K562 (cell line): ENCODE results near the gene DCTN1. TPM values are rescaled to one million over a fixed set of nuclear protein-coding genes. Genes with fewer than 3 reads are reported as not detected.
A peak's percentile ranks its signal among the peaks of the same experiment; 100 is the strongest.

Experiments used
- ATAC-seq: fragments of 200-7000 bp; cut with Tn5 transposase; 3 replicates; pipeline ENCODE4 v1.9.1; 2020; ENCODE audit warnings: moderate library complexity
- BruUV-seq: library from RNA; stranded (reverse); fragments of 400-500 nt; replicated peaks from 2 replicates; lab custom pipeline; 2021; lab: Mats Ljungman, UMichigan
- CTCF ChIA-PET: fragments of 300-600 bp; formaldehyde crosslinking; extraction: SDS; loops from one replicate; lab custom pipeline; 2021; ENCODE audit warnings: low intra/inter-chr PET ratio; lab: Yijun Ruan, JAX
- POLR2A ChIA-PET: fragments of 300-600, 350-650 bp; sonication (Branson Sonifier 250); formaldehyde crosslinking; extraction: SDS; loops from one replicate; lab custom pipeline; 2021; ENCODE audit warnings: antibody characterized with exemption, inconsistent platforms; lab: Yijun Ruan, JAX
- DNase-seq, 4 experiments: peaks; one replicate each; pipeline versions ENCODE4 v3.0.0 to v3.0.0-alpha.2; 2011 to 2018; ENCODE audit warnings: low spot score in 3 of 4, mixed read lengths in 3 of 4; ENCODE audit errors: extremely low read depth in 1 of 4
- FAIRE-seq: peaks from 2 replicates; lab custom pipeline; 2011; peaks lifted over from hg19 to GRCh38; lab: Jason Lieb, UNC
- H2AFZ ChIP-seq: 2 replicates; pipeline ENCODE4 v1.6.0; 2011; ENCODE audit warnings: low read depth, low read length, control low read depth, inconsistent platforms
- H3K27ac ChIP-seq: fragments of 200-600 bp; 3 replicates; pipeline ENCODE4 v1.8.0; 2011; ENCODE audit warnings: low read depth, mild to moderate bottlenecking, control low read depth, inconsistent platforms, low read length, moderate library complexity, mixed read lengths; ENCODE audit errors: extremely low read depth
- H3K27me3 ChIP-seq, 2 experiments: fragments of 300-600 bp in 1 of 2; 2 replicates in 1 of 2; 3 replicates in 1 of 2; pipeline versions ENCODE4 v1.6.0 to v1.8.0; 2011; ENCODE audit warnings: inconsistent platforms in 2 of 2, low read length in 2 of 2, mild to moderate bottlenecking in 1 of 2, mixed read lengths in 1 of 2, moderate library complexity in 1 of 2; ENCODE audit not compliant: control insufficient read depth in 2 of 2, insufficient read depth in 2 of 2
- H3K36me3 ChIP-seq: fragments of 300-600 bp; 3 replicates; pipeline ENCODE4 v1.8.0; 2011; ENCODE audit warnings: mild to moderate bottlenecking, low read length, inconsistent platforms; ENCODE audit not compliant: control insufficient read depth, insufficient read depth
- H3K4me1 ChIP-seq, 2 experiments: fragments of 200-600 bp in 1 of 2; replicated peaks in 1 of 2; 2 replicates in 1 of 2; 3 replicates in 1 of 2; pipeline versions ENCODE4 v1.5.1 to v1.8.0; 2011; ENCODE audit warnings: inconsistent platforms in 2 of 2, low read length in 2 of 2, mild to moderate bottlenecking in 1 of 2, mixed read lengths in 1 of 2, moderate library complexity in 1 of 2; ENCODE audit not compliant: control insufficient read depth in 2 of 2, insufficient read depth in 2 of 2
- H3K4me2 ChIP-seq: 2 replicates; pipeline ENCODE4 v1.6.1; 2011; ENCODE audit warnings: low read length, control low read depth, inconsistent platforms, mixed read lengths; ENCODE audit not compliant: insufficient read depth
- H3K4me3 ChIP-seq: fragments of 200-600 bp; sonication (generic), shearing (Covaris generic); 2 replicates; pipeline ENCODE4 v1.5.1; 2016; ENCODE audit warnings: control low read depth, inconsistent platforms
- H3K79me2 ChIP-seq: fragments of 200-600 bp; 3 replicates; pipeline ENCODE4 v1.8.0; 2011; ENCODE audit warnings: low read length, inconsistent platforms; ENCODE audit not compliant: control insufficient read depth, insufficient read depth
- H3K9ac ChIP-seq, 2 experiments: 2 replicates each; pipeline versions ENCODE4 v1.6.0 to v1.6.1; 2011; ENCODE audit warnings: low read depth in 2 of 2, low read length in 2 of 2, control low read depth in 1 of 2, inconsistent platforms in 1 of 2, mild to moderate bottlenecking in 1 of 2, mixed read lengths in 1 of 2; ENCODE audit not compliant: insufficient read depth in 1 of 2
- H3K9me1 ChIP-seq: one replicate; pipeline ENCODE4 v1.6.0; 2011; ENCODE audit warnings: inconsistent platforms, mild to moderate bottlenecking, low read length, moderate library complexity; ENCODE audit not compliant: control insufficient read depth, insufficient read depth
- H3K9me3 ChIP-seq: replicated peaks from 2 replicates; pipeline ENCODE4 v1.5.1; 2011; ENCODE audit warnings: low read depth, low read length, inconsistent platforms; ENCODE audit not compliant: control insufficient read depth, insufficient read depth
- H4K20me1 ChIP-seq: replicated peaks from 2 replicates; pipeline ENCODE4 v1.6.1; 2011; ENCODE audit warnings: low read length, inconsistent platforms, mixed read lengths; ENCODE audit not compliant: control insufficient read depth, insufficient read depth
- BCL6 ChIP-seq: fragments of 250-450 bp; sonication (Bioruptor Pico); IDR thresholded peaks from 2 replicates; pipeline ENCODE4 v1.4.0; 2020
- CGGBP1 ChIP-seq: fragments of 250-450 bp; sonication (Bioruptor Pico); IDR thresholded peaks from 2 replicates; pipeline ENCODE4 v1.9.0; 2021; ENCODE audit warnings: mild to moderate bottlenecking
- RCOR1 ChIP-seq, 2 experiments: IDR thresholded peaks; 2 replicates each; pipeline ENCODE4 v1.6.1; 2012; ENCODE audit warnings: low read depth in 2 of 2, low read length in 2 of 2, borderline replicate concordance in 1 of 2, improper control_type of control experiment in 1 of 2
- SPI1 ChIP-seq: IDR thresholded peaks from 2 replicates; pipeline ENCODE4 v1.6.1; 2011; ENCODE audit warnings: low read depth, low read length, control low read depth, borderline replicate concordance
- TCF3 ChIP-seq: sonication (generic); formaldehyde crosslinking; IDR thresholded peaks from 2 replicates; pipeline ENCODE4 v1.4.0; 2020; ENCODE audit warnings: mild to moderate bottlenecking, missing genetic modification reagents
- ZNF217 ChIP-seq: sonication (generic); formaldehyde crosslinking; IDR thresholded peaks from 2 replicates; pipeline ENCODE4 v1.8.0; 2022; ENCODE audit warnings: mild to moderate bottlenecking, missing genetic modification reagents
- ZNF384 ChIP-seq: IDR thresholded peaks from 2 replicates; pipeline ENCODE4 v1.6.1; 2012; ENCODE audit warnings: low read depth, low read length, improper control_type of control experiment
- WGBS: fragments of 100-300 bp; shearing (Covaris generic); methylation state at CpG from one replicate; pipeline ENCODE4 v1.1.6; 2016; ENCODE audit warnings: low coverage, mixed read lengths; ENCODE audit not compliant: insufficient coverage; ENCODE audit errors: missing lambda C conversion rate; 5-methylcytosine and 5-hydroxymethylcytosine counted together
- in situ Hi-C: fragments of 300-500 bp; cut with MboI; formaldehyde crosslinking; loops from 4 replicates; pipeline ENCODE4 v1.15.0; 2018; ENCODE audit warnings: inconsistent platforms, mixed read lengths
- intact Hi-C: fragments of 100-400 bp; cut with micrococcal nuclease; formaldehyde crosslinking; loops from 2 replicates; pipeline ENCODE4 v1.14.2; 2022
- polyA plus RNA-seq, 8 experiments: library from polyadenylated mRNA; depleted of rRNA in 4 of 8; stranded (reverse) in 5 of 8; unstranded in 3 of 8; fragments of >200 nt; fragmentation: Nextera tagmentation in 2 of 8; fragmentation: Illumina TruSeq in 1 of 8; extraction: Ambion mirVana in 2 of 8; extraction: Trizol in 1 of 8; gene quantifications; 2 replicates each; pipeline versions ENCODE4 v1.2.1 to v1.2.3, GENCODE V29; 2011 to 2014; ENCODE audit warnings: inconsistent platforms in 1 of 8, missing spikeins in 1 of 8
- total RNA-seq, 7 experiments: library from RNA; depleted of rRNA in 6 of 7; stranded (reverse); fragments of >200 nt in 6 of 7; fragmentation: Illumina TruSeq in 2 of 7; extraction: Trizol in 2 of 7; gene quantifications; 2 replicates each; pipeline versions ENCODE4 v1.2.1 to v1.2.3, GENCODE V29; 2011 to 2021; ENCODE audit warnings: low replicate concordance in 1 of 7

DCTN1 gene
- total and polyA plus RNA-seq, 9 of the 15 experiments (the other 6 are each of a cell fraction or from before 2014, with no cell fraction given) = 23.9 to 71.7 (median 45.0) TPM

- ChIA-PET CTCF (no interaction called here), POLR2A (no interaction called here)
- H3K9me1 ChIP-seq = no peaks in the 10 kb centered on the region
- H4K20me1 ChIP-seq = no peaks in the 10 kb centered on the region
- H3K9ac ChIP-seq = peak overlapping the region in 1 of 2 experiments; percentile 60; a peak in 1 of 4 replicates
- intact Hi-C loops (no loop called here), in situ Hi-C loops (no loop called here)
- peak; percentile 18; the same call in 1 of the 3 replicates for ATAC-seq
- H3K79me2 ChIP-seq = no peaks in the 10 kb centered on the region
- no peak overlapping the region for H3K4me3 ChIP-seq
- H3K4me1 ChIP-seq = peaks cover 0 to 26% of the 10 kb centered on the region in 2 experiments; a peak in 3 of 5 replicates
- WGBS = 20% methylated on average over 8 of the region's 8 CpGs
- FAIRE-seq = peak; percentile 76
- peak overlapping the region; percentile 59; the same call in 1 of the 2 replicates for H2AFZ ChIP-seq
- TF ChIP-seq TCF3 (CRISPR knock-in tag) (0 out of 2 replicates have a peak, but pooled peaks have one; percentile 18), ZNF384 (no peak), RCOR1 (IDR thresholded peaks at IDR 0.05; ENCODE audit: borderline replicate concordance in 1 of 2, low read depth in 2 of 2, low read length in 2 of 2) (peak in 1 of 2 experiments; percentile 43; a peak in 1 of 4 replicates), CGGBP1 (CRISPR knock-in tag) (no peak), ZNF217 (CRISPR knock-in tag) (no peak), BCL6 (CRISPR knock-in tag) (no peak), SPI1 (peak; percentile 69)
- H3K9me3 ChIP-seq = no peaks in the 10 kb centered on the region
- no peak overlapping the region for H3K27ac ChIP-seq
- no peaks in the 10 kb centered on the region for H3K36me3 ChIP-seq
- no peak for DNase-seq
- BruUV-seq = no TSS peak
- peaks cover 0 to 18% of the 10 kb centered on the region in 2 experiments; a peak in 4 of 5 replicates for H3K27me3 ChIP-seq
- H3K4me2 ChIP-seq = peak overlapping the region; percentile 21; the same call in 1 of the 2 replicates
Measured at GRCh38 chr2:74413001-74413698, 33.0 kb upstream of the DCTN1 start.
